PC-9 (cell line): ENCODE results near the gene ISCA2.

Experiments
- EZH2 ChIP-seq: fragments of 200-600 bp; sonication (generic); IDR thresholded peaks from 2 replicates; pipeline ENCODE4 v1.8.0; 2017; ENCODE audit warnings: antibody characterized with exemption, low read depth
- TF ChIP-seq, protein P1 (sequence below): fragments of 200-600 bp; sonication (generic); conservative IDR thresholded peaks from 2 replicates; pipeline ENCODE4 v1.6.1; 2017; ENCODE audit warnings: mixed run types, antibody characterized with exemption, mild to moderate bottlenecking, moderate library complexity

GRCh38 chr14:74508292-74508731 is 14.7 kb downstream of the ISCA2 start:
- TF ChIP-seq, protein P1, sequence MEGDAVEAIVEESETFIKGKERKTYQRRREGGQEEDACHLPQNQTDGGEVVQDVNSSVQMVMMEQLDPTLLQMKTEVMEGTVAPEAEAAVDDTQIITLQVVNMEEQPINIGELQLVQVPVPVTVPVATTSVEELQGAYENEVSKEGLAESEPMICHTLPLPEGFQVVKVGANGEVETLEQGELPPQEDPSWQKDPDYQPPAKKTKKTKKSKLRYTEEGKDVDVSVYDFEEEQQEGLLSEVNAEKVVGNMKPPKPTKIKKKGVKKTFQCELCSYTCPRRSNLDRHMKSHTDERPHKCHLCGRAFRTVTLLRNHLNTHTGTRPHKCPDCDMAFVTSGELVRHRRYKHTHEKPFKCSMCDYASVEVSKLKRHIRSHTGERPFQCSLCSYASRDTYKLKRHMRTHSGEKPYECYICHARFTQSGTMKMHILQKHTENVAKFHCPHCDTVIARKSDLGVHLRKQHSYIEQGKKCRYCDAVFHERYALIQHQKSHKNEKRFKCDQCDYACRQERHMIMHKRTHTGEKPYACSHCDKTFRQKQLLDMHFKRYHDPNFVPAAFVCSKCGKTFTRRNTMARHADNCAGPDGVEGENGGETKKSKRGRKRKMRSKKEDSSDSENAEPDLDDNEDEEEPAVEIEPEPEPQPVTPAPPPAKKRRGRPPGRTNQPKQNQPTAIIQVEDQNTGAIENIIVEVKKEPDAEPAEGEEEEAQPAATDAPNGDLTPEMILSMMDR, result no peak
- TF ChIP-seq EZH2, result no peak
